ENCODE results near the gene SDHD.
"Not testable (repeated sequence)": the region's sequence is repeated elsewhere in the genome, so short reads cannot be mapped to it uniquely, and the experiment has no call there.

Gene SDHD

DNA sequence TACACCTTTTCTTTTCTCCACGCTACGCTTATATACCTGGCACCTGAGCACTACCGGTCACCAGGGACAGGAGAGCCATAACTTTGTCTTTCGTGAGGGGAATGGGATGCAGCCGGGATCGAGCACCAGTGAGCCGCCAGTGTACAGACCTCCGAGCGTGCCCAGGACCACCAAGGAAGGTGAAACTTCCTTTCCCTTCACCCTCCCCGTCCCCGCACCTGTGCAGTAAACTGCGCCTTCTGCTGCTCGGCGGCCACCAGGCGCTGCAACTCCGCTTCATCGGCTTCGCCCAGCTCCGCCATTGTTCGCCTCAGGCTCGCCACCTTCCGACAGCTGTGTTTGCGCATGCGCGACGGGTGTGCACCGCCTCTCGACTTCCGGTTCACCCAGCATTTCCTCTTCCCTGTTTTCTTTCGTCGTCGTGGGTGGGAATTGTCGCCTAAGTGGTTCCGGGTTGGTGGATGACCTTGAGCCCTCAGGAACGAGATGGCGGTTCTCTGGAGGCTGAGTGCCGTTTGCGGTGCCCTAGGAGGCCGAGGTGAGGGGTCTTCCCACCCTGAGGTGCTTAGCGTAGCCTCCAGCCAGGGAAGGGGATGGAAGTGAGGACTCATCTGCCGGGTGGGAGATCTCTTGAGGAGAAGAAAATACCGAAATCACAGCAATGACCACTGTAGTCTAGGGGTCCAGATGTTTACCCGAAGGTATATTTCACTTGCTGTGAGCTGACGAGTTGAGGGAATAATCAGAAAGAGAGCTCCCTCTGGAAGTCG, at the start of gene SDHD, which contains the start of gene TIMM8B:
Gene SDHD, plus strand, starts transcription at position 452 of the 770 bp plus-strand sequence. Its CDS starts 35 bp downstream, at position 487.
Gene TIMM8B, minus strand, starts transcription at position 335 of the 770 bp plus-strand sequence. Its CDS starts 33 bp downstream, at position 302.
- DNase-seq = peak; percentile 97

- no peak for DNase-seq
Observed at GRCh38 chr11:112037527-112037926, 49.1 kb upstream of the SDHD start.

DNA sequence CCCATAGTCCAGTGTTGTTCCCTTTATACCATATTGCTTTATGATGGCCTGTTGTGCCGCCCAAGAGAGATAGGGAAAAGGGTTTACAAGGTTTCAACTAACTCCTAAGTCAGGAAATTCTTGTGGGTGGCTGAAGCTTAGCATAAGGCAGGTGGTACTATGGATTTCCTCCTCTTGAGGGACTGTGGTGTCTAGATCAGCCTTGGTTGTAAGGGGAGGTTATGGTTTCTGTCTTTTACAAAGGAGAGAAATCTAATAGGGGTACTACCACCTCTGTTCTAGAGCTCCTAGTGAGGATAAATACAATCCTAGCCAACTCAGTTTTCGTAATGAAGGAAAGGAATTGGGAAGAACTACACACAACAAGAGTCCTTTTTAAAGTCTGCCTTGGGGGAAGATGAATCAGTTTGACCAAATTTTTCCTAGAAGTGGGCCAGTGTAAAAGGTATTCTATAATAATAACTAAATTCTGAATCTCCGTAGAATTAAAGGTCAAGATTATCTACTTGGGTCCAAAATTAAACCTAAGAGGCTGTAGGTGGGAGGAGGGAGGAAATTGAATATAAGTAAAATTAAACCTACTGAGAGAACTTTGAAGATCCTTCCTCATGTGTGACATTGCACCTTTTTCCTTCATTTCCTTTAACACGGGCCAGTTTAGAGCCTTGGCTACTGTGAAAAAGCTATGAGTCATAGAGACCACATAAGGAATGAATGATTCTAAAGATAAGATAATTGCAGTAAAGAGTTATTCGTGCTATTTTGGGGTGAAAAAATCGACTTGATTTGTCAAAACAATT, 44.3 kb upstream of the SDHD start:
- no peak for DNase-seq

DNA sequence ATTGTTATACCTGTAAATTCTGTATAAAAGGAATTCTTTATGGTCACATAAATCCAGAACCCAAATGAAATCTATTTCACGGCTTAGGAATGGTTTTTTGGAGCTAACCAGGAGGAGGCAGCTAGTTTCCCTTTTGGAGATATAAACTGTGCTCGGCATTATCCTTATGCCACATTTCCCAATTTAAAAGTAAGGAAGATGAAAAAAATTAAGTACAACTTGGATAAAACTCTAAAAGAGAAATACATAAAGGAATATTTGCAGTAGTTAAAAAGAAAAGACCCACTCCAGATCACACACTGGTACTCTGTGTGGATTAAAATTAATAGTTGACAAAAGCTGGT, 43.7 kb upstream of the SDHD start:
- no peak for DNase-seq

- no peak for DNase-seq
Observed at GRCh38 chr11:112044961-112045360, 41.7 kb upstream of the SDHD start.

- DNase-seq = not testable (repeated sequence)
Observed at GRCh38 chr11:112046647-112047046, 40.0 kb upstream of the SDHD start.

DNA sequence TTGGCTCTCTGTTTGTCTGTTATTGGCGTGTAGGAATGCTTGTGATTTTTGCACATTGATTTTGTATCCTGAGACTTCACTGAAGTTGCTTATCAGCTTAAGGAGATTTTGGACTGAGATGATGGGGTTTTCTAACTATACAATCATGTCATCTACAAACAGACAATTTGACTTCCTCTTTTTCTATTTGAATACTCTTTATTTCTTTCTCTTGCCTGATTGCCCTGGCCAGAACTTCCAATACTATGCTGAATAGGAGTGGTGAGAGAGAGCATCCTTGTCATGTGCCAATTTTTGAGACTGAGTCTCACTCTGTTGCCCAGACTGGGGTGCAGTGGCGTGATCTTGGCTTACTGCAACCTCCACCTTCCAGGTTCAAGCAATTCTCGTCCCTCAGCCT, 38.4 kb upstream of the SDHD start:
- DNase-seq = not testable (repeated sequence)

GRCh38 chr11:112049777-112050176, 36.9 kb upstream of the SDHD start:
- no peak for DNase-seq

DNA sequence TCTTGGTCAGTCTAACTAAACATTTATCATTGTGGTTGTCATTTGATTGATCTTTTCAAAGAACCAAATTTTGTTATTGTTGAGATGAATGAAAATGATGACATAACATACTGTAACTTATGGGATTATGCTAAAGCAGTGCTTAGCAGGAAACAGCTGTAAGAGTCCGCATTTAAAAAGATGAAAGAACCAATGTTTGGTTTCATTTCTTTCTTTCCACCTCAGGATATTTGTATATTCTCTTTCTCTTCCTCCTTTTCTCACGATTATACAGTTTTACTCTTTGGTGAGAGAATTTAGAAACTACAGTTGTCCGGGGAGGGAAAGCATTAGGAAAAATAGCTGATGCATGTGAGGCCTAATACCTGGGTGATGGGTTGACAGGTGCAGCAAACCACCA, 36.0 kb upstream of the SDHD start:
- DNase-seq = no peak

DNA sequence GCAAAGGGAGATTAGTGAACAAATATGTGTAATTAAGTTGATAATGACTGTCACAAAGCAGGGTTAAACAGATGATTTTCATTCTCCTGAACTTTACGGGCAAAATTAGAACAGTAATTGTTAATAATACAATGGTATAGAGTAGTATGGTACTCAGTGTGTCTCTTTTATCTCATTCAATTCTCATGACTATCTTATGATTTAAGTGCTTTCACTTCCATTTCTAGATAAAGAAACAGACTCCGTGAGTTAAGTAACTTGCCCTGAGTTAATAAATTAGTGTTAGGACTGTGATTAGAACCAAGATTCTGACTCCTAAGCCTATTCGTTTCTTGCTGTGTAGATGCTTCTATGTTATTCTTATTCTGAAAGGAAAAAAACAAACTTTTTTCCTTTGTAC, 34.9 kb upstream of the SDHD start:
- DNase-seq = no peak

GRCh38 chr11:112057170-112057569, 29.5 kb upstream of the SDHD start:
- DNase-seq = no peak

GRCh38 chr11:112058103-112058502, 28.6 kb upstream of the SDHD start:
- no peak for DNase-seq

DNA sequence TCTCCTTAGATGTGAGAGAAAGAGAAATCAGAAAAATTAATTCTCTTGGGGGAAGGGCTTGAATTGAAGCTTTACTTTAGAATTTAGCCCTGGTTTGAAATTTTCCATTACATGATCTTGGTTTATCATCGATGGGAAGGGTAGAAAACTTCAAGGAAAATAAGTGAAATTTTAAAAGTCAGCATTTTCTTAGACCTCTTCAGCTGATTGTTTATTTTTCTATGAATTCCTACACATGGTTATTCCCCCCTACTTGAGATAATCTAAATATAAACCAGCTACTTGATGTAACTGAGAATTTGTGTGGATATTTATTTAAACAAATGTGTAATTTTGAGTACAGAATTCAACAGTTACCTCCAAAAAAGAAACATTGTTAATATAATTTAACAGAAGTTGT, 23.8 kb upstream of the SDHD start:
- DNase-seq = no peak

- peak; percentile 88 for DNase-seq
Observed at GRCh38 chr11:112073941-112074811, 12.5 kb upstream of the SDHD start, which contains the start of the genes NKAPD1 and PIH1D2. NKAPD1 (plus strand) TSS chr11:112074299; CDS start chr11:112075575, 1,276 bp downstream. PIH1D2 (minus strand) TSS chr11:112074017; CDS start chr11:112073174, 843 bp downstream.

- DNase-seq = no peak
Observed at GRCh38 chr11:112082729-112083128, 3.9 kb upstream of the SDHD start.

- no peak for DNase-seq
Observed at GRCh38 chr11:112085822-112086421, 751 bp upstream of the SDHD start.

- no peak for DNase-seq
Observed at GRCh38 chr11:112087212-112087611, 539 bp downstream of the SDHD start.

GRCh38 chr11:112095302-112095701, 8.6 kb downstream of the SDHD start:
- not testable (repeated sequence) for DNase-seq

DNA sequence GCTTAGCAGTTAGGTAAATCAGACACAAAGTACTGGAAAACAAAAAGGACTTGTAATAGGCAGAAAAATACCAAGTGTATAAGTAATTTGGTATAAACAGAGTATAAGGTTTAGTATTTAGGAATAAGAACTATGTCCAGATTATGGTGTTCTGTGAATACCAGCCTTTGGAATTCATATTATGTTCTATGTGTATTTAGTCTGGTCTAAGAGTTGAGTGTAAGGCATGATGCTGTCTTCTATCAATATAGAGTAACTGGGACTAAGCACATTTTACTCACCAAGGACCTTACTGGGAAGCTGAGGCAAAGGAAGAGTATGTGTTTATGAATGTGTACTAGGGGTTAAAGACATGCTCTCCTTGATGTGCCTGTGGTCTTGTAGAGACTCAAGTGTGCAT, 9.5 kb downstream of the SDHD start:
- no peak for DNase-seq

- no peak for DNase-seq
Observed at GRCh38 chr11:112097734-112098528, 11.3 kb downstream of the SDHD start.

GRCh38 chr11:112100462-112100861, 13.8 kb downstream of the SDHD start:
- DNase-seq = no peak

GRCh38 chr11:112103446-112103845, 16.8 kb downstream of the SDHD start:
- DNase-seq = no peak
